ENCODE results near the gene PRDM5. TPM values are rescaled to one million over a fixed set of nuclear protein-coding genes. Genes with fewer than 3 reads are reported as not detected.
"Not testable (repeated sequence)": the region's sequence is repeated elsewhere in the genome, so short reads cannot be mapped to it uniquely, and the experiment has no call there.

PRDM5 gene
- total RNA-seq, 2 donors from 2014 or later: 9.9 to 18.9 TPM

GRCh38 chr4:120754590-120754989 lies 167.9 kb downstream of the PRDM5 start:
- no peaks in the 10 kb centered on the region for H3K36me3 ChIP-seq
- no peak overlapping the region for H3K4me3 ChIP-seq
- H3K9me3 ChIP-seq: no peaks in the 10 kb centered on the region
- intact Hi-C loops (cut with DNase I): no loop called here
- H3K27ac ChIP-seq: no peak overlapping the region
- WGBS: 76% methylated on average over 4 of the region's 4 CpGs
- no peaks in the 10 kb centered on the region for H3K27me3 ChIP-seq (replicated peaks; ENCODE audit: insufficient read depth)
- TF ChIP-seq POLR2AphosphoS5 (IDR thresholded peaks at IDR 0.05) (no peak), POLR2A (IDR thresholded peaks at IDR 0.05) (no peak)
- TF ChIP-seq, protein P1, sequence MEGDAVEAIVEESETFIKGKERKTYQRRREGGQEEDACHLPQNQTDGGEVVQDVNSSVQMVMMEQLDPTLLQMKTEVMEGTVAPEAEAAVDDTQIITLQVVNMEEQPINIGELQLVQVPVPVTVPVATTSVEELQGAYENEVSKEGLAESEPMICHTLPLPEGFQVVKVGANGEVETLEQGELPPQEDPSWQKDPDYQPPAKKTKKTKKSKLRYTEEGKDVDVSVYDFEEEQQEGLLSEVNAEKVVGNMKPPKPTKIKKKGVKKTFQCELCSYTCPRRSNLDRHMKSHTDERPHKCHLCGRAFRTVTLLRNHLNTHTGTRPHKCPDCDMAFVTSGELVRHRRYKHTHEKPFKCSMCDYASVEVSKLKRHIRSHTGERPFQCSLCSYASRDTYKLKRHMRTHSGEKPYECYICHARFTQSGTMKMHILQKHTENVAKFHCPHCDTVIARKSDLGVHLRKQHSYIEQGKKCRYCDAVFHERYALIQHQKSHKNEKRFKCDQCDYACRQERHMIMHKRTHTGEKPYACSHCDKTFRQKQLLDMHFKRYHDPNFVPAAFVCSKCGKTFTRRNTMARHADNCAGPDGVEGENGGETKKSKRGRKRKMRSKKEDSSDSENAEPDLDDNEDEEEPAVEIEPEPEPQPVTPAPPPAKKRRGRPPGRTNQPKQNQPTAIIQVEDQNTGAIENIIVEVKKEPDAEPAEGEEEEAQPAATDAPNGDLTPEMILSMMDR (IDR thresholded peaks at IDR 0.05): no peak
- no peak for DNase-seq (ENCODE audit: low spot score)
- H3K4me1 ChIP-seq (replicated peaks): no peaks in the 10 kb centered on the region

- no peaks in the 10 kb centered on the region for H3K27me3 ChIP-seq (replicated peaks; ENCODE audit: insufficient read depth)
- WGBS: 83% methylated on average over 1 of the region's 1 CpG
Observed at GRCh38 chr4:120753854-120754253, 168.7 kb downstream of the PRDM5 start.

GRCh38 chr4:120750152-120750525 lies 172.4 kb downstream of the PRDM5 start:
- Histone ChIP-seq H3K9me3 (no peaks in the 10 kb centered on the region), H3K27ac (no peak overlapping the region), H3K36me3 (no peaks in the 10 kb centered on the region), H3K4me3 (no peak overlapping the region), H3K27me3 (replicated peaks; ENCODE audit: insufficient read depth) (no peaks in the 10 kb centered on the region), H3K4me1 (replicated peaks) (no peaks in the 10 kb centered on the region)
- WGBS: 96% methylated on average over 5 of the region's 5 CpGs
- TF ChIP-seq, protein P1 (IDR thresholded peaks at IDR 0.05): no peak
- TF ChIP-seq POLR2AphosphoS5 (IDR thresholded peaks at IDR 0.05) (no peak), POLR2A (IDR thresholded peaks at IDR 0.05) (no peak)
- no peak for DNase-seq (ENCODE audit: low spot score)
- intact Hi-C loops (cut with DNase I): no loop called here

More at GRCh38 chr4:120753854-120754253, 168.7 kb downstream of the PRDM5 start:
- H3K4me3 ChIP-seq: no peak overlapping the region
- H3K9me3 ChIP-seq: no peaks in the 10 kb centered on the region
- DNase-seq (ENCODE audit: low spot score): no peak
- no peaks in the 10 kb centered on the region for H3K4me1 ChIP-seq (replicated peaks)
- TF ChIP-seq POLR2AphosphoS5 (IDR thresholded peaks at IDR 0.05): no peak
- TF ChIP-seq POLR2A (IDR thresholded peaks at IDR 0.05): no peak
- TF ChIP-seq, protein P1 (IDR thresholded peaks at IDR 0.05): no peak
- H3K27ac ChIP-seq: no peak overlapping the region
- H3K36me3 ChIP-seq: no peaks in the 10 kb centered on the region
- intact Hi-C loops (cut with DNase I): no loop called here

GRCh38 chr4:120749445-120750151 lies 172.9 kb downstream of the PRDM5 start:
- H3K27me3 ChIP-seq (replicated peaks; ENCODE audit: insufficient read depth): no peaks in the 10 kb centered on the region
- no peak overlapping the region for H3K4me3 ChIP-seq
- no peaks in the 10 kb centered on the region for H3K9me3 ChIP-seq
- 88% methylated on average over 6 of the region's 6 CpGs for WGBS
- TF ChIP-seq POLR2AphosphoS5 (IDR thresholded peaks at IDR 0.05): no peak
- TF ChIP-seq POLR2A (IDR thresholded peaks at IDR 0.05): no peak
- TF ChIP-seq, protein P1 (IDR thresholded peaks at IDR 0.05): no peak
- no peak for DNase-seq (ENCODE audit: low spot score)
- H3K27ac ChIP-seq: no peak overlapping the region
- no peaks in the 10 kb centered on the region for H3K36me3 ChIP-seq
- H3K4me1 ChIP-seq (replicated peaks): no peaks in the 10 kb centered on the region
- intact Hi-C loops (cut with DNase I): no loop called here

GRCh38 chr4:120741636-120742035 lies 180.9 kb downstream of the PRDM5 start:
- 79% methylated on average over 9 of the region's 9 CpGs for WGBS
- H3K4me3 ChIP-seq; H3K4me1 ChIP-seq (replicated peaks); intact Hi-C loops (cut with DNase I); DNase-seq (ENCODE audit: low spot score); H3K27me3 ChIP-seq (replicated peaks; ENCODE audit: insufficient read depth); H3K36me3 ChIP-seq; H3K27ac ChIP-seq; H3K9me3 ChIP-seq: not testable (repeated sequence)

Data from prostate gland (tissue), 2 donors.